ENCODE measurements around the gene COX19. TPM values are rescaled to one million over a fixed set of nuclear protein-coding genes. Genes with fewer than 3 reads are reported as not detected.

Gene COX19
- total RNA-seq, 6 experiments from 2014 or later: 5.6 to 7.6 (median 6.5) TPM

GRCh38 chr7:919924-920341, 55.4 kb downstream of the COX19 start:
- TF ChIP-seq CTCF (IDR thresholded peaks at IDR 0.05): no peak
- peaks cover 3% of the 10 kb centered on the region for H3K27me3 Mint-ChIP-seq (ENCODE audit: insufficient read depth)
- DNase-seq: no peak
- no peak overlapping the region for H3K4me3 Mint-ChIP-seq
- no peak overlapping the region for H3K27ac Mint-ChIP-seq
- no peaks in the 10 kb centered on the region for H3K4me1 Mint-ChIP-seq (ENCODE audit: low read depth)
- no peaks in the 10 kb centered on the region for H3K36me3 Mint-ChIP-seq (ENCODE audit: low read depth)
- H3K9me3 Mint-ChIP-seq: no peaks in the 10 kb centered on the region

- TF ChIP-seq CTCF (IDR thresholded peaks at IDR 0.05): no peak
- no peaks in the 10 kb centered on the region for H3K4me1 Mint-ChIP-seq (ENCODE audit: low read depth)
Observed at GRCh38 chr7:919114-919442, 56.3 kb downstream of the COX19 start.

GRCh38 chr7:918441-919113, 56.8 kb downstream of the COX19 start:
- Mint-ChIP-seq H3K27ac (no peak overlapping the region), H3K9me3 (no peaks in the 10 kb centered on the region), H3K27me3 (ENCODE audit: insufficient read depth) (peaks cover 3% of the 10 kb centered on the region), H3K4me3 (no peak overlapping the region), H3K36me3 (ENCODE audit: low read depth) (no peaks in the 10 kb centered on the region), H3K4me1 (ENCODE audit: low read depth) (no peaks in the 10 kb centered on the region)
- DNase-seq: no peak
- no peak for TF ChIP-seq CTCF (IDR thresholded peaks at IDR 0.05)

More at GRCh38 chr7:919114-919442, 56.3 kb downstream of the COX19 start:
- no peak overlapping the region for H3K4me3 Mint-ChIP-seq
- no peaks in the 10 kb centered on the region for H3K9me3 Mint-ChIP-seq
- no peaks in the 10 kb centered on the region for H3K36me3 Mint-ChIP-seq (ENCODE audit: low read depth)
- peaks cover 3% of the 10 kb centered on the region for H3K27me3 Mint-ChIP-seq (ENCODE audit: insufficient read depth)
- DNase-seq: no peak
- H3K27ac Mint-ChIP-seq: no peak overlapping the region

- Mint-ChIP-seq H3K27ac (no peak overlapping the region), H3K4me3 (no peak overlapping the region), H3K27me3 (ENCODE audit: insufficient read depth) (peaks cover 3% of the 10 kb centered on the region), H3K4me1 (ENCODE audit: low read depth) (no peaks in the 10 kb centered on the region), H3K9me3 (no peaks in the 10 kb centered on the region), H3K36me3 (ENCODE audit: low read depth) (no peaks in the 10 kb centered on the region)
- no peak for TF ChIP-seq CTCF (IDR thresholded peaks at IDR 0.05)
- DNase-seq: no peak
Observed at GRCh38 chr7:918118-918425, 57.3 kb downstream of the COX19 start.

GRCh38 chr7:917255-918117, 57.9 kb downstream of the COX19 start:
- H3K27ac Mint-ChIP-seq: no peak overlapping the region
- no peaks in the 10 kb centered on the region for H3K9me3 Mint-ChIP-seq
- no peak overlapping the region for H3K4me3 Mint-ChIP-seq
- DNase-seq: no peak
- TF ChIP-seq CTCF (IDR thresholded peaks at IDR 0.05): no peak
- no peaks in the 10 kb centered on the region for H3K36me3 Mint-ChIP-seq (ENCODE audit: low read depth)
- H3K4me1 Mint-ChIP-seq (ENCODE audit: low read depth): no peaks in the 10 kb centered on the region
- peaks cover 3% of the 10 kb centered on the region for H3K27me3 Mint-ChIP-seq (ENCODE audit: insufficient read depth)
